Activated CD8-positive, alpha-beta T cell treated with anti-CD3 and anti-CD28 coated beads, Interleukin-2, amount 10 ng/mL, durations not matched to agents 7 days and 5 days (primary cell): Measurements from ENCODE around the gene OSBPL9. TPM values are rescaled to one million over a fixed set of nuclear protein-coding genes. Genes with fewer than 3 reads are reported as not detected.
"Not testable (repeated sequence)": the region's sequence is repeated elsewhere in the genome, so short reads cannot be mapped to it uniquely, and the experiment has no call there.

ENCODE experiments used
- ATAC-seq: fragments of 150-1000 bp; cut with Tn5 transposase; one replicate; pipeline ENCODE4 v1.10.0; 2021; ENCODE audit warnings: moderate library complexity
- CTCF ChIA-PET: fragments of 350-600 bp; sonication (Branson Sonifier 250); formaldehyde crosslinking; loops from one replicate; lab custom pipeline; 2021; ENCODE audit warnings: antibody characterized with exemption; lab: Charles Lee
- POLR2A ChIA-PET: fragments of 350-600 bp; sonication (Branson Sonifier 250); formaldehyde crosslinking; loops from one replicate; lab custom pipeline; 2021; ENCODE audit warnings: antibody characterized with exemption; lab: Charles Lee
- DNase-seq: peaks from one replicate; pipeline ENCODE4 v3.0.0-alpha.2; 2020
- H3K27ac Mint-ChIP-seq: one replicate; pipeline ENCODE4 v1.8.0; 2021; ENCODE audit warnings: mild to moderate bottlenecking, mixed read lengths
- H3K27me3 Mint-ChIP-seq: one replicate; pipeline ENCODE4 v1.8.0; 2021; ENCODE audit warnings: low read depth, mixed read lengths
- H3K36me3 Mint-ChIP-seq: one replicate; pipeline ENCODE4 v1.8.0; 2021; ENCODE audit warnings: low read depth, mixed read lengths
- H3K4me1 Mint-ChIP-seq: one replicate; pipeline ENCODE4 v1.8.0; 2021; ENCODE audit warnings: low read depth, mixed read lengths
- H3K4me3 Mint-ChIP-seq: one replicate; pipeline ENCODE4 v1.8.0; 2021; ENCODE audit warnings: mild to moderate bottlenecking, mixed read lengths
- H3K9me3 Mint-ChIP-seq: one replicate; pipeline ENCODE4 v1.8.0; 2022; ENCODE audit warnings: mixed read lengths; ENCODE audit not compliant: insufficient read depth
- total RNA-seq, 2 experiments: library from RNA; stranded (reverse); gene quantifications; one replicate each; pipeline ENCODE4 v1.2.3, GENCODE V29; 2021

The OSBPL9 gene
- total RNA-seq, 2 experiments from 2014 or later: 43.3 to 45.8 TPM

- Mint-ChIP-seq H3K27me3 (no peaks in the 10 kb centered on the region), H3K4me3 (no peak overlapping the region), H3K9me3 (no peaks in the 10 kb centered on the region), H3K4me1 (no peaks in the 10 kb centered on the region), H3K27ac (no peak overlapping the region), H3K36me3 (no peaks in the 10 kb centered on the region)
- POLR2A ChIA-PET: no interaction called here
- CTCF ChIA-PET: no interaction called here
- ATAC-seq (no peak), DNase-seq (no peak)
These were observed 24.2 kb downstream of the OSBPL9 start for GRCh38 chr1:51641096-51641495.

GRCh38 chr1:51642739-51643142, 25.8 kb downstream of the OSBPL9 start:
- ATAC-seq: no peak
- no peaks in the 10 kb centered on the region for H3K36me3 Mint-ChIP-seq
- CTCF ChIA-PET: no interaction called here
- H3K4me1 Mint-ChIP-seq: no peaks in the 10 kb centered on the region
- no peak for DNase-seq
- no peak overlapping the region for H3K27ac Mint-ChIP-seq
- no peaks in the 10 kb centered on the region for H3K9me3 Mint-ChIP-seq
- POLR2A ChIA-PET: no interaction called here
- H3K4me3 Mint-ChIP-seq: no peak overlapping the region
- H3K27me3 Mint-ChIP-seq: no peaks in the 10 kb centered on the region

GRCh38 chr1:51643362-51643761, 26.5 kb downstream of the OSBPL9 start:
- Mint-ChIP-seq H3K4me1 (no peaks in the 10 kb centered on the region), H3K27me3 (no peaks in the 10 kb centered on the region), H3K27ac (no peak overlapping the region), H3K4me3 (no peak overlapping the region), H3K36me3 (no peaks in the 10 kb centered on the region), H3K9me3 (no peaks in the 10 kb centered on the region)
- DNase-seq (no peak), ATAC-seq (no peak)
- ChIA-PET CTCF (no interaction called here), POLR2A (no interaction called here)

GRCh38 chr1:51644020-51644419, 27.1 kb downstream of the OSBPL9 start:
- POLR2A ChIA-PET: no interaction called here
- DNase-seq: no peak
- Mint-ChIP-seq H3K27ac (no peak overlapping the region), H3K36me3 (no peaks in the 10 kb centered on the region), H3K9me3 (no peaks in the 10 kb centered on the region), H3K4me1 (no peaks in the 10 kb centered on the region), H3K4me3 (no peak overlapping the region), H3K27me3 (no peaks in the 10 kb centered on the region)
- CTCF ChIA-PET: no interaction called here
- ATAC-seq: no peak

- no peaks in the 10 kb centered on the region for H3K9me3 Mint-ChIP-seq
- H3K4me3 Mint-ChIP-seq: no peak overlapping the region
- no peaks in the 10 kb centered on the region for H3K4me1 Mint-ChIP-seq
- ChIA-PET POLR2A (no interaction called here), CTCF (no interaction called here)
- H3K27ac Mint-ChIP-seq: no peak overlapping the region
- H3K36me3 Mint-ChIP-seq: no peaks in the 10 kb centered on the region
- DNase-seq (no peak), ATAC-seq (no peak)
- H3K27me3 Mint-ChIP-seq: no peaks in the 10 kb centered on the region
These were observed 27.8 kb downstream of the OSBPL9 start for GRCh38 chr1:51644533-51645197.

DNA sequence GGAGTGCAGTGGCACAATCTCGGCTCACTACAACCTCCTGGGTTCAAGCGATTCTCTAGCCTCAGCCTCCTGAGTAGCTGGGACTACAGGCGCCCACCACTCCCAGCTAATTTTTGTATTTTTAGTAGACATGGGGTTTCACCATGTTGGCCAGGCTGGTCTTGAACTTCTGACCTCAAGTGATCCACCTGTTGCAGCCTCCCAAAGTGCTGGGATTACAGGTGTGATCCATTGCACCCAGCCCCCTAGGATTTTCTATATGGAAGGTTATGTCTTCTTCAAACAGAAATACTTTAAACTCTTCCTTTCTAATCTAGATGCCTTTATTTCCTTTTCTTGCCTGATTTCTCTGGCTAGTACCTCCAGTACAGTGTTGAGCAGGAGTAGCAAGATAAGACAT, 29.7 kb downstream of the OSBPL9 start:
- ATAC-seq, DNase-seq, H3K4me3 Mint-ChIP-seq, H3K9me3 Mint-ChIP-seq, H3K27me3 Mint-ChIP-seq, H3K36me3 Mint-ChIP-seq, H3K4me1 Mint-ChIP-seq, POLR2A ChIA-PET, CTCF ChIA-PET, H3K27ac Mint-ChIP-seq: not testable (repeated sequence)

DNA sequence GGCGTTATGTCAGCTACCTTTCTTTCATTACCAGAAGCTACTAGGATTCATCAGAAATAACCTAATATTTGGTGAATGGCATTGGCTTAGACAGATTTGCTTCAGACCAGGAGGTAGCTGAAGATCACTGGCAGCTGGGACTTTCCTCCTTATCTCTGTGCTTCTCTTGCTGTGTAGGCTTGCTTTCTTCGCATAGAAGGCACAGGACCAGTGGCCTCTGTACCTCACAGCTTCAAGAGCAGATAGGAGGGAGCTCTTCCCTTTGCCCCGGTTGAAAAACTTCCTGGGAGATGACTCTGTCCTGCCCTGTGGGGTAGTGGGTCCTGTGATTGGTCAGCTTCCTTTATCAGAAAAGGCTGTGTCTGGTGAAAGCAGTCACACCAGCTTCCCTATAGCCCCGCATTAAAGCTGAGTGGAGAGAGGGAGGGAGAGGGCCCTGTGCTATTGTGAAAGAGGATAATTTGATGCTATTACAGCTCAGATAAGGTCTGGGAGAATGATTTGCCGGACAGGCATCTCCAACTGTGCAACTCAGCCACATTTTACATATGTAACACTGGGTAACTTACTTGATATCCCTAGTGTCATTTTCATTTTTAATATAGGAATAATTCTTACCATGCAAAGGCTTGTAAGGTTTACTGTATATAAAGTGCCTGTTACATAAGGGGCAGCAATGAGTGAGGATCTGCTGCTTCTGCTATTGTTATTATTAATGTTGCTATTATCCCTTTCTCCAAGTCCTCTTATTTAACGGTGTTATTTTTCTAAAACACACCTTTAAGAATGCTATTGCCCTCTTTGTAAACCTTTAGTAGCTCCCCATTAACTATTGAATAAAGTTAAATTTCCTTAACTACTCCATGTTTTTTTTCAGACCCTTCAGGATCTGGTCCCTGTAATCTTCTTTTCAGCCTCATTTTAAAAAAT, 31.6 kb downstream of the OSBPL9 start:
- ChIA-PET POLR2A (no interaction called here), CTCF (interaction anchor here (0.7 to 1.2 kb wide), 2 partner anchors 13 to 31 kb away, joined by 3 to 4 read pairs; partner anchors contain the start of gene OSBPL9)
- Mint-ChIP-seq H3K36me3 (no peaks in the 10 kb centered on the region), H3K27me3 (no peaks in the 10 kb centered on the region), H3K27ac (no peak overlapping the region), H3K9me3 (no peaks in the 10 kb centered on the region), H3K4me1 (no peaks in the 10 kb centered on the region), H3K4me3 (no peak overlapping the region)
- no peak for ATAC-seq
- no peak for DNase-seq

GRCh38 chr1:51649593-51650091, 32.8 kb downstream of the OSBPL9 start:
- peaks cover under 1% of the 10 kb centered on the region for H3K36me3 Mint-ChIP-seq
- CTCF ChIA-PET: no interaction called here
- ATAC-seq (no peak), DNase-seq (no peak)
- no peak overlapping the region for H3K4me3 Mint-ChIP-seq
- POLR2A ChIA-PET: no interaction called here
- H3K27ac Mint-ChIP-seq: no peak overlapping the region
- H3K4me1 Mint-ChIP-seq: no peaks in the 10 kb centered on the region
- no peaks in the 10 kb centered on the region for H3K9me3 Mint-ChIP-seq
- H3K27me3 Mint-ChIP-seq: no peaks in the 10 kb centered on the region

DNA sequence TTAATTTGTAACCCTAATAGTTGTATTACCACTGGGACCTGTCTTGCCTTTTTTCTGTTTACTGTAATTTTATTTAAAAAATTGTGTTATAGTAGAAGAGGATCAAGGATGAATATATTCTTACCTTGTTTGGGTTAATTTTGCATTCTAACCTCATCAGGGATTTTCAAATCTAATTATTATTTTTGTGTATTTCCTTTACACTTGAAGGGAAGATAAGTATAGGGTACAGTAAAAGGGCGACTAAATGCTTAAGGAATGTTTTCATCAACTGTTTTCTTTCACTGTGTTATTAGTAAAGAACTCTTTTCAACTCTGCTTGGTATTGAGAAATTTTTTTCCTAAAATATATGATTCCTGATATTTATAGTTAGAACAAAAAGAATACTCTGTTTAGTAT, 33.3 kb downstream of the OSBPL9 start:
- ChIA-PET POLR2A (no interaction called here), CTCF (no interaction called here)
- Mint-ChIP-seq H3K27ac (no peak overlapping the region), H3K27me3 (no peaks in the 10 kb centered on the region), H3K4me3 (no peak overlapping the region), H3K9me3 (no peaks in the 10 kb centered on the region), H3K36me3 (peaks cover 2% of the 10 kb centered on the region), H3K4me1 (no peaks in the 10 kb centered on the region)
- ATAC-seq (no peak), DNase-seq (no peak)

- ChIA-PET POLR2A (no interaction called here), CTCF (no interaction called here)
- ATAC-seq (no peak), DNase-seq (no peak)
- Mint-ChIP-seq H3K9me3 (no peaks in the 10 kb centered on the region), H3K27me3 (no peaks in the 10 kb centered on the region), H3K4me3 (no peak overlapping the region), H3K36me3 (peaks cover 2% of the 10 kb centered on the region), H3K4me1 (no peaks in the 10 kb centered on the region), H3K27ac (no peak overlapping the region)
These were observed 34.7 kb downstream of the OSBPL9 start for GRCh38 chr1:51651552-51651942.

DNA sequence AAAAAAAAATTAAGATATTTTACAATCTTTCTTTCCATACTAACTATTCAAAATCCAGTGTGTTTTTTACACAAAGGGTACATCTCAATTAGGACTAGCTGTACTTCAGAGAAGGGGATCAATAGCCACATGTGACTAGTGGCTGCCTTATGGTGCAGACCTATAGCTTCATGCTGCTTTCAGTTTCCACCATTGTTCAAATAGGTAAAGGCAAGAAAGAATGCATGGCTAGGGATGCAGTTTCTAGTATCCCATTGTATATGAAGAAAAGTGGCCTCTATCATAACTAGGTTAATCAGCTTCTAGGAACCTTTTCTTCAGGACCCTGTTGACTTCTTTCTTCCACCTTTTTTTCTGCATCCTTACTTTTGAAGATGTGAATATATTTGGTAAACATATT, 35.7 kb downstream of the OSBPL9 start:
- no peaks in the 10 kb centered on the region for H3K27me3 Mint-ChIP-seq
- H3K4me1 Mint-ChIP-seq: no peaks in the 10 kb centered on the region
- ChIA-PET POLR2A (no interaction called here), CTCF (no interaction called here)
- no peak for DNase-seq
- H3K27ac Mint-ChIP-seq: no peak overlapping the region
- ATAC-seq: no peak
- H3K9me3 Mint-ChIP-seq: no peaks in the 10 kb centered on the region
- H3K4me3 Mint-ChIP-seq: no peak overlapping the region
- peaks cover 2% of the 10 kb centered on the region for H3K36me3 Mint-ChIP-seq

DNA sequence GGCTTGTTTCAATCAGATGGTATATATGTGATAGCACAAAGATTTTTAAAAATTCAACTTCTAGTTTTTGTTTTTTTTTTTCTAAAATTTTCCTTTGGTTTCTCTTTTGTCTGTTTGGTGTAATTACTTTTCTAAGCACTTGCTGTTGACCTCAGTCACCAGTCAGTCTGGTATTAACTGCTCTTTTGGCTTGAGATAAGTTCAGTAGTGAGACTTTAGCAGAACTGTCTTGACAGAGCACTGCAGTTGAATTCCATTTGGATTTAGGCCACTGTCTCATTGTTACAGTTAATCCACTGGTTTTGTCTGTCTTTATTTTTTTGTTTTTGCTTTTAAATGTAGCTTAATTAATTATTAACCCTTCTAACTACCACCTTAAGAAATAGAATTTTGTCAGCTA, 36.2 kb downstream of the OSBPL9 start:
- no peaks in the 10 kb centered on the region for H3K27me3 Mint-ChIP-seq
- ChIA-PET POLR2A (no interaction called here), CTCF (interaction anchor here (0.7 kb wide), 1 partner anchor 80 kb away, joined by 3 read pairs; no protein-coding TSS in a partner anchor)
- DNase-seq (no peak), ATAC-seq (no peak)
- no peak overlapping the region for H3K4me3 Mint-ChIP-seq
- no peaks in the 10 kb centered on the region for H3K9me3 Mint-ChIP-seq
- H3K36me3 Mint-ChIP-seq: peaks cover 2% of the 10 kb centered on the region
- H3K27ac Mint-ChIP-seq: no peak overlapping the region
- H3K4me1 Mint-ChIP-seq: no peaks in the 10 kb centered on the region
